GM12891 (cell line): ENCODE data around the gene PCDHGB4.

Source experiments
- PAX5 ChIP-seq: IDR thresholded peaks from 2 replicates; pipeline ENCODE4 v1.6.1; 2011; ENCODE audit warnings: low read length, moderate library complexity, mild to moderate bottlenecking; ENCODE audit not compliant: insufficient read depth, severe bottlenecking
- POLR2A ChIP-seq: IDR thresholded peaks from 2 replicates; pipeline ENCODE4 v1.6.1; 2011; ENCODE audit warnings: low read depth, low read length, control low read depth
- POLR2AphosphoS5 ChIP-seq: IDR thresholded peaks from 2 replicates; pipeline ENCODE4 v1.6.1; 2011; ENCODE audit warnings: low read depth, low read length, control low read depth
- POU2F2 ChIP-seq: IDR thresholded peaks from 2 replicates; pipeline ENCODE4 v1.6.1; 2011; ENCODE audit warnings: low read depth, mild to moderate bottlenecking, control low read depth, low read length, moderate library complexity
- SPI1 ChIP-seq: IDR thresholded peaks from 2 replicates; pipeline ENCODE4 v1.6.1; 2011; ENCODE audit warnings: low read depth, low read length, control low read depth
- TAF1 ChIP-seq: IDR thresholded peaks from 2 replicates; pipeline ENCODE4 v1.6.1; 2011; ENCODE audit warnings: low read depth, low read length, control low read depth

GRCh38 chr5:141393267-141393666 lies 5.8 kb downstream of the PCDHGB4 start:
- TF ChIP-seq POLR2A, result no peak
- TF ChIP-seq TAF1, result no peak
- no peak for TF ChIP-seq POLR2AphosphoS5
- TF ChIP-seq SPI1, result no peak
- no peak for TF ChIP-seq PAX5
- no peak for TF ChIP-seq POU2F2
